MM.1S (cell line): Measurements from ENCODE around the gene GLMP.

Source experiments
- CTCF ChIP-seq: fragments of 300-600 bp; sonication (generic); IDR thresholded peaks from 2 replicates; pipeline ENCODE4 v1.5.1; 2016; ENCODE audit warnings: antibody characterized with exemption, low read length, mixed read lengths
- EZH2 ChIP-seq: fragments of 300-600 bp; sonication (generic); optimal IDR thresholded peaks from 2 replicates; pipeline ENCODE3; 2017; ENCODE audit warnings: low read depth, mild to moderate bottlenecking, antibody characterized with exemption, low read length, mixed read lengths
- EZH2phosphoT487 ChIP-seq: fragments of 300-600 bp; sonication (generic); IDR thresholded peaks from 2 replicates; pipeline ENCODE4 v1.6.1; 2018; ENCODE audit warnings: antibody characterized with exemption, low read length

DNA sequence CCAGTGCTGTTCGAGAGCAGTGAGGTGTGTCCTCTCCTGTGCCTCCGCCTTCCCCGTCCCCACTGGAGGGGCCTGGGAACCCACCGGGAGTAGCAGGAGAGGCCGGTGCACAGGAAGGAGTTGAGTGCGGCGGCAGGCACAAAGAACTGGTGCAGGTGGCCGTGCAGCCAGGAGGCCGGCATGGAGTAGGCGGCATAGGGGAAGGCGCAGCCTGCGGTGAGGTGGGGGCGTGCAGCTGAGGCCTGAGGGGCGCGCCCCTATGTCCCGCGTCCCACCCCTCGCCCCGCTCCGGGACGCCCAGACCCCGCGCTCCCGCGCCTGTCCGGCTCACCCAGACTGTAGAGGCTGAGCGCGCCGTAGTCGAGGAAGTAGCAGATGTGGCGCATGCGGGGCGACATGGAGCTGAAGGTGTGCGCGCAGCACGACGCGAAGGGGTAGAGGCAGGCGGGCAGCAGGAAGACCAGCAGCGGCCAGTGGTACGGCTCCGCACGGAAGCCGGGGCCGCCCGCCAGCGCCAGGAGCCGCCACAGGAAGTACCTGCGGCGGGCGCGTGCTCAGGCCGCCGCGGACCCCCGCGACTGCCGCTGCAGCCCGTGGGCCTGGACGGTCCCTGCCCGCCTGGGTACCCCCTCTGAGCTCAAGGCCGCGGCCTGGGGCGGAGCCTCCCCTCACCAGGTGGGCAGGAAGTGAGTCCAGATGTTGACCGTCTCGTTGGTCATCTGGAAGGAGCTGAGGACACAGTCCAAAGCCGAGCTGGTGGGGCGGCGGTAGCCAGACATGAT, 49.8 kb downstream of the GLMP start:
- TF ChIP-seq CTCF = no peak
- TF ChIP-seq EZH2 = no peak
- no peak for TF ChIP-seq EZH2phosphoT487
